HG03175 (cell line): ENCODE data around the gene DNM2.
"Not testable (repeated sequence)": the region's sequence is repeated elsewhere in the genome, so short reads cannot be mapped to it uniquely, and the experiment has no call there.

Source experiments
- ATAC-seq: cut with Tn5 transposase; IDR thresholded peaks from one replicate; pipeline ENCODE4 v1.9.1; 2021; ENCODE audit warnings: mild to moderate bottlenecking, moderate library complexity; ENCODE audit not compliant: unreplicated experiment

DNM2 gene

DNA sequence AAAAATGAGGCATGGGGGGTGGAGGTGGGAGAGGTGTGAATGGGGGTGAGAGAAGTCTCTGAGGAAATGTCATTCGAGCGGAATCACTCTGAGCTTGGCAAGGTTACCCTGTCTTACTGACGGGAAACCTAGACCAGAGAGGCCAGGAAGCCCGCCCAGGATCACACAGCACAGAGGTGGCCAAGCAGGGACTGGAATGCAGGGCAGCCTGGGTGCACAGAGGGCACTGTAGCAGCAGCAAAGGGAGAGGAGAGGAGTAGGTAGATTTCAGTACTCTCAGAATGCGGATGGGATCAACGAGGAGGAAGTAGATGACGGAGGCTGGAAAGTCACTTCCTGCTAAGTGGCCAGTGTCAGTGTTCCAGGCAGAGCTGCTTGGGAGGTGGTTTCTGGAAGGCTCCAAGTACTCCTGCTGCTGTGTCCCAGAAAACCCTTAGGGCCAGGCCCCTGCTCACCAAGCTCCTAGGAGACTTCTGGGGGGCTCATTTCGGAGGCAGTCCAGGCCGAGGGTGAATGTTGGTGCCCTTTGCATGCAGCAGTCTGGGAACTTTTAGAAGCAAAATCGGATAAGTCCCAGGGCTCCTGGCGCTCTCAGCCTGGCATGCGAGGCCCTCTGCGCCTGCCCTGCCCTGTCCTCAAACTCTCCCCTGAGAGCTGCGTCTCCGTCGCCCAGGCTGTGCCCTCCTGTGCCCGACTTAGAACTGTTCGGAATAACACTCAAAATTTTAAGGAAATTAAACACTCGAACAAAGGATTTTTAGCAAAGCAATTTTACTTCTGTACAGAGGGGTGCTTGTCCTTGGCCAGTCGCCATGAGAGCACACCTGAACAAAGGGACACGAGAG lies 33.5 kb downstream of the DNM2 start:
- no peak for ATAC-seq

DNA sequence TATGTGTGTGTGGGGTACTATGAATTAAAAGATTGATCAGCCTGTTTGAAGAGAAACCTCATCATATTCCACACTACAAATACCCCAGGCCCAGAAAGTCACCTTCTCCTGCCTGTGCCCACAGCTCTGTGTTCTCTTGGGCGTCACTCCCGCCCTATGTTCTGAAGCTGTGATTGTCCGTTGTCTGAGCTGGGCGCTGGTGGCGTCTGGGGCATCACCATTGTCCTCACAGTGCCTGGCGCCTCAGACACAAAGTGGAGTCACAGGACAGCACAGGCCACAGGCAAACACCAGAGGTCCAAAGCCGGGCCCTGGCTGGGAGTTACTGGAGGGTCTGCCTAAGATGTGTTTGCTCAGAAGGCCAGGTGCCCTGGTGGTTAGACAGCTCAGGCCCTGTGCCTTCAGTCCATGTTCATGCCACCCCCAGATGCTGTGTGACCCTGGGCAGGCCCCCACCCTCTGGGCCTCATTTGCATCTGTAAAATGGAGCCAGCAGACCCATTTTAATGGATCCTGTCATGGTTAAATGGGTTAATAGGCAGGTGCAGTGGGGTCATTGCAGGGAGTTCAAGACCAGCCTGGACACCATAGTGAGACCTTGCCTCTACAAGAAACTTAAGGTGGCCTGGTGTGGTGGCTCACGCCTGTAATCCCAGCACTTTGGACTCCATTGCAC lies 34.5 kb downstream of the DNM2 start:
- no peak for ATAC-seq

DNA sequence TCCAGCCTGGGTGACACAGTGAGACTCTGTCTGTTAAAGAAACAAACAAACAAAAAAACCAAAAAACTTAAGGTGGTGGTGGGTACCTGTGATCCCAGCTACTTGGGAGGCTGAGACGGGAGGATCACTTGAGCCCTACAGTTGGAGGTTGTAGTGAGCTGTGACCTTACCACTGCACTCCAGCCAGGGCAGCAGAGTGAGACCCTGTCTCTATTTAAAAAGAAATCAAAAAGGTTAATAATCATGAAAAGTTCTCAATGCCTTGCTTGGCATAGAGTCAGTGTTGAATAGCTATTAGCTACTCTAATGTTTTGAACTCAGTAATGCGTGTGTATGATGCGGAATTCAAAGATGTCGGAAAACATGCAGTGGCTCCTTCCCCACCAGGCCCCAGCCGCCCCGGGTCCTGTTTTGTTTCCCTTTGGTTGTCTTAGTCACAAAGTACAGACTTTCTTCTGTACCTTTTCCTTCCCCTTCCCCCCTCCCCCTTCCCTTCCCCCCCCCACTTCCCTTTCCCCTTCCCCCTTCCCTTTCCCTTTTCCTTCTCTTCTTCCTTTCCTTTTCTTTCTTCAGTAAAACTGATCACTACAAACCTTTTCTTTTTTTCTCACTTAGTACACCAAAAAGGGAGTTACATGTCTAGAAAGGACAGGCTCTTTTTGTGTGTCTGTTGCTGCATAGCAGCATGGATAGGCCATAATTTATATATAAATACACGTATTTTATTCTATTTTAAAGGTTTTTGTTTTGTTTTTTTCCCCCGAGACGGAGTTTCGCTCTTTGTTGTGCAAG lies 35.2 kb downstream of the DNM2 start:
- no peak for ATAC-seq

DNA sequence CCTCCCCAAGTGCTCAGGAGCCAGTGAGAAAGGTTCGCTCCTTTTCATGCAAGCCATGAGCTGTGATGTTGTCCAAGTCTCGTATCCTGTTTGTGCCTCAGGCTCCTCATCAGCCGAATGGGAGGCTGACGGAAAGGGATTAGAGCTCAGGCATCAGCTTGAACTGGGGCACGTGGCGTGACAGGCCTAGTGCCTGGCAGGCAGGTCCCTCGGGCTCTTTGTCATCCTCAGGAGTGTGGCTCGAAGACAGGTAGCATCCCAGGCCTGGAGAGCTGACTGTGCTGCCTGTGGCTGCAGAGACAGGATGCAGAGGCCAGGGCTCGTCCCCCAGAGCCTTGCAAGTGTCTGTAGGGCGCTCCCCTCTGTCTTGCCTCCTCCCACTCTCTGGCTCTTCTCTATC lies 38.5 kb downstream of the DNM2 start:
- no peak for ATAC-seq

DNA sequence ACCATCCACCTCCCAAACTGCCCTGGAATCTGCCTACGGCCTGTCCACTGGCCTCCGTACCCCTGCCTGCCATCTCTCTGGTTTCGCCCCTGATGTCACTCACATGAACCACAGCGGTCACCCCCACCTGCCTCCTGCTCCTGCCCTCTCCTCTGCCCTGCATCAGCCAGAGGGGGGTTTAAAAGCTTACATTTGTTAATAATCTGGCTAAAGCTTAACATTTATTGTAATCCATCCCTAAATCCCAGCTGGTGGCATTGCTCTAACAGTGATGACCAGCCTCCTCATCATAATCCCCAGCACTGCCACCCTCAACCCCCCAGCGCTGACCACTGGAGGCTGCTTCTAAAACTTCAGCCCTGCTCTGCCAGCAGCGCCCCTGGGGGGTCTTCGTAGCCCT lies 38.9 kb downstream of the DNM2 start:
- no peak for ATAC-seq

DNA sequence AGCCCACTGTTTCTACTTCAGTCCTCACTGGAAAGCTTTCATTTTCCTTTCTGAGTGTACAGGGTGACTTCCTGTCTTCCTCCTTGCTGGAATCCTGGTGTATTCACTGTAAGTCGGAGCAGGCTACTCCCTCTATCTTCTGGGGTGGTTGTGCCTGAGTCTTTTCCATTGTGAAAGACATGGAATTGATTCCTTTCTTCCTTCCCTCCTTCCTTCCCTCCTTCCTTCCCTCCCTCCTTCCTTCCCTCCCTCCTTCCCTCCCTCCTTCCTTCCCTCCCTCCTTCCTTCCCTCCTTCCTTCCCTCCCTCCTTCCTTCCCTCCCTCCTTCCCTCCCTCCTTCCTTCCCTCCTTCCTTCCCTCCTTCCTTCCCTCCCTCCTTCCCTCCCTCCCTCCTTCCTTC lies 40.2 kb downstream of the DNM2 start:
- not testable (repeated sequence) for ATAC-seq

DNA sequence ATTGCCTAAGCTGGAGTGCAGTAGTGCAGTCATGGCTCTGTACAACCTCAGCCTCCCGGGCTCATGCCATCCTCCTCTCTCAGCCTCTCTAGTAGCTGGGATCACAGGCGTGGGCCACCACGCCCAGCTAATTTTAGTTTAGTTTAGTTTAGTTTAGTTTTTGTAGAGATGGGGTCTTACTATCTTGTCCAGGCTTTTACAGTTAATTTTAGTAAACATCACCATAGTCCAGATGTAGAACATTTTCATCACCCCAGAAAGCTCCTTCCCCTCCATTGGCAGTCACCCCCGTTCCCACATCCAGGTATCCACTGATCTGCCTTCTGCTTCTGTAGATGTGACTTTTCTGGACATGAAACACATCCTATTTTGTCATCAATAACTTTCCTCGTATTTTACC lies 41.1 kb downstream of the DNM2 start:
- ATAC-seq, result no peak

DNA sequence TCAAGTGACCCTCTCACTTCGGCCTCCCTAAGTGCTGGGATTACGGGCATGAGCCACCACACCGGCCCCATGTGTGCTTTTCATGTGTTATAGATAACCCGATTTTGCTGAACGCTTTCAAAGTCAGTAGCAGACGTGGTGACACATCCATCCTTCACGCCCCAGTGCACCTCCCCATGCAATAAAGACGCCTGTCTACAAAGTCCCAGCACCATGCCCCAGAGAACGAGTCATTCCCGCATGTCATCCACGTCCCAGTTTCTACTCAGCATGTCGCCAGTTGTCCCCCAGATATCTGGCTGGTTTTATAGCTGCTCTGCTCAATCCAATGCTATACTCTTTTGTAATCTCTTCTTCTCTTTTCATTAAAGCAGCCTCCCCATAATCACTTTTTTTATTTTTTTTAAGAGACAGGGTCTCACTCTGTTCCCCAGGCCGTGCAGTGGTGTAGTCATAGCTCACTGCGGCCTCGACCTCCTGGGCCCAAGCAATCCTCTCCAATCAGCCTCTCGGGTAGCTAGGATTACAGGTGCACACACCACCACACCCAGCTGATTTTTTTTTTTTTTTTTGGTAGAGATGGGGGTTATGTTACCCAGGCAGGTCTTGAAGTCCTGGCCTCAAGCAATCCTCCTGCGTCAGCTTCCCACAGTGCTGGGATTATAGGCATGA lies 42.5 kb downstream of the DNM2 start:
- no peak for ATAC-seq

DNA sequence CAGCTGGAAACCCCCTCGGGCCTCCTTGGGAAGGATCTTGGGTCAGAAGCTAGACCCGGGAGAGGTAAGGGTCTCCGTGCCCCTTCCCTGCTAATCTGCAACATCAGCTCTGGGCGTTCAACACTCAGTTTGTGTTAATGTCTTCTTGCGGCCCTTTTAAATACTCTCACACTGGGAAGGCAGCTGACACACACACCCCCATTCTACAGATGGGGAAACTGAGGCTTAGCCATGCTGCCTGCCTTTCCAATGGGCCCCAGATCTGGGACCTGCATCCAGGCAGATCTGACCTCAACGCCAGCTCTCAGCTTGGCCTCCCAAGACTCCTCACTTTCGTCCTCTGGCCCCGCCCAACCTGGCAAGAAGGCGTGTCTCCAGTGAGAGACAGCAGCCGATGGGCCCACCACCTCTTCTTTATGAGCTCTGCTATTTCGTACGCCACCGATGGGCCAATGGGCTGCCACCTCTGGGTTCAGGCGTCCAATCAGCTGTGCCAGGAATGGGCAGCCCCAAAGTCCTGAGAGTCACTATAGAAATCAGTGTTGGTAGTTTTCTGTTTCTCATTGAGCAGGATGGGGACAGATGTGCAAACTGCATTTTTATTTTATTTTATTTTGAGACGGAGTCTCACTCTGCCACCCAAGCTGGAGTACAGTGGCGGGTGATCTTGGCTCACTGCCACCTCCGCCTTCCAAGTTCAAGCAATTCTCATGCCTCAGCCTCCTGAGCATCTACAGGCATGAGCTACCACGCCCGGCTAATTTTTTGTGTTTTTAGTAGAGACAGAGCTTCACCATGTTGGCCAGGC lies 43.8 kb downstream of the DNM2 start:
- ATAC-seq, result no peak

DNA sequence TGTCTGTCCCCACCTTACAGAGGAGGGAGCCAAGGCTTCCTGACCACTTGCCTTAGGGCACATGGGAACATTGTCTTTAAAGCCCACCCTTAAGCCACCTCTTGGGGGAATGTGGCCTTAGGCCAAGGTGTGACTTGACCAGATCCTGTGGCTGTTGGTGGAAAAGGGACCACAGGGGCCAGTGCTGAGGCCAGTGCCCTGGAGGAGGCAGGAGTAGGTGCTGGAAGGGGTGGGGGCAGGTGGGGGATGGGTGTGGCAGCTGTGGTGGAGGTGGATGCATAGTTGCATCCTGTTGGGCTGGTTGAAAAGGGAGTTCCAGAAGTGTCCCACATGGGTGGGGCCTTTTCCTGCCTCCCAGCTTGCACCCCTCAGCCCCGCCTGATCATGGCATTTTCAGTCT lies 44.8 kb downstream of the DNM2 start:
- ATAC-seq, result no peak

DNA sequence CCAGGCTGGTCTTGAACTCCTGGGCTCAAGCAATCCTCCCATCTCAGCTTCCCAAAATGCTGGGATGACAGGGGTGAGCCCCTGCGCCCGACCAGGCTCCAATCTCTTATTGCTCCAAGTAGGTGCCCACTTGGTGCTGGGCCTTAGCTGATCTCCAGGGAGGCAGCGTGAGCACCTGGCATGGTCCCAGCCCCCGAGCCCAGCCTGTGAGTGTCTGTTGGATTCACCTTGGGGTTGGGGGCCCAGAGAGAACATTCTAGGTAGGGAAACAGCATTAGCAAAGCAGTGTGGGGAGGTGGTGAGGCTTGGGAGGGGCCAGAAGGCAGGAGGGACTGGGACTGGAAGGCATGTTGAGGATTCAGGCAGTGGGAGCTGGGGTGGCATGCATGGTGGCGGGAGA lies 45.5 kb downstream of the DNM2 start:
- no peak for ATAC-seq

DNA sequence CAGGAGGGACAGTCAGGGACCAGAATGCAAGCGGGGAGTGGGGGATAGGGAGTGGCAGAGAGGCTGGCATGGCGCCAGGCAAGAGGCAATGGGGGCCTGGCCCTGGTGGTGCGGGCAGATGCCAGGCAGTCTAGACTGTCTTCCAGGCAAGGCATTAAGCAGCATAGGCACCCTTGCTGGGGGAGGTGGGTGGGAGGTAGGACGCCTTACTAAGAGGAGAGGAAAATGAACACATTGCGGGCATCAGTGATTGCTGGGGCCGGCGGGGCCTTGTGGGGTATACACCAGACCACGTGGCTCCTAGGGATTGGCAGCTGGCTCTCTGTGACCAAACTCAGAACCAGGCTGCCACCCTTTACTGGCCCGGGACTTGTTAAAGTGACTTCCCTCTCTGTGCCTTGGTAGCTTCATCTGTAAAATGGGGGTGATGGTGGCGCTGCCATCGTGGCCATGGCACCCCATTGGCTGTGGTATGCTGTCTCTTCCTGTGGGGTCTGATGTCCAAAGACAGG lies 46.0 kb downstream of the DNM2 start:
- no peak for ATAC-seq

DNA sequence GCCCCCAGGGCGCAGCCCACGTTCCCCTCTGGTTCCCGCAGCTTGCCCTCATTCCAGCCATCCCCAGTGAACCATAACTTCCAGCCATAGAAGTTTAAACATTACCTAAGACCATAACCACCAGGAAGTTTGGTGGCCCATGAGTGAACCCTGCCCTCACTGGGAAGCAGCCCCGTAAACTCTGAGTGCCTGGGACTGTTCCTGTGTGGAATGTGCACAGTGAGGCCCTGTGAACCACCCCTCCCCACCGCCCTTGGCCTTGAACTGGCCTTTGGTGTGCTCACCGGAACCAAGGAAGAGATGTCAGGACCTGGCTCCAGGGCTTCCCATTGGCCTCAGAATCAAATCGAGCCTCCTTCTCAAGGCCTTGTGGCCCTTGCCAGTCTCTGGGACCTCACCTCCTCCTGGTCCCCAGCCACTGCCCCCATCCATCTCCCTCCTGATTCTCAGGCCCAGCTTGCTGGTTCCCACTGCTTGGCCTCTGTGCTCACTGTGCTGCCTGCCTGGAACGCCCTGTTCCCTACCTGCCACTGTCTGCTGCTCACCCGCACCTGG lies 46.5 kb downstream of the DNM2 start:
- ATAC-seq, result no peak

DNA sequence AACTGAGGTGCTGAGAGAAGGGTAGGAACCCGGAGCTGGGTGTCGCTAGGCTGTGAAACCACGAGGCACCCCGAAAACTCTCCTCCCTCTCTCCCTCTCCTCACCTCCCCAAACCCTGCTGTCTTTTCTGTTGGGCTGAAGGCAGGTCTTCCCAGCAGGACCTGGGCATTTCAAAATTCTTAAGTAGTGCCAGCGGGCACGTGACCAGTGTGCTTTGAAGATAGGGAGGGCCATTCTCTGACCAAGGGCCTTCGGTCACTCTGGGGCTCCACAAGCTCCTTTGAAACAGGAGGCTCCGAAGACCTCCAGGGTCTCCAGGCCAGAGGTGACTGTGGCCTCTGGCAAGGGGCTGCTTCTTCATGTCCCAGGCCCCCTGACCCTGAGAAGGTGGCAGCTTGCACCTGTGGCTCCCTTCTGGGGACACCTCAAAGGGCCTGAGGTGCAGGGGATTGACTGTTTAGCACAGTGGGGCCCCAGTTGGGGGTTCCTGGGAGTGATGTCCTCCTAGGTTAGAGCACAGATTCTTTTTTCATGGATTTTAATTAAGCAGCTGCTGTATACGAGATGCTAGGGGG lies 48.3 kb downstream of the DNM2 start:
- no peak for ATAC-seq

DNA sequence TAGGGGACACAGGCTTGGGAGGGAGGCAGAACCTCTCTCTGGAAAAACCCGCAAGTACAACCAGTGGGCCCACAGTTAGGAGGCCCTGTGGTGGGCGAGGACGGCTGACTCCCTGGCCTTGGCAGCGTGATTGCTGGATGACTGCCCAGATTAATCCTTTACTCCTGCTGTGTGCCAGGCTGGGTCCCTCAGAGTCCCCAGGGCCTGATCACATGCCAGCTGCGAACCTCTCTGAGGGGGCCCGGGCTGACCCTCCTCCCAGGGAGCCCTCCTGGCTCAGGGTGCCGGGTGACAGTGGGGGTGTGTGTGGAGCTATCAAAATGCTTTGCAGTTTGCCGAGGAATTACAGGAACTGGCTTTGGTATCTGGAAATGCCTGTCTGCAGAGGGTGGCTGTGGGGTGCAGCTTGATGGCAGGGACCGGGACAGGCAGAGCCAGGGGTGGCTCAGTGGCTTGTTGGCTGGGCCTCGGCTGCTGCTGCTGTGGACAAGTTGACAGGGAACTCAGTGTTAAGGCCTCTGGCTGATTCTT lies 48.9 kb downstream of the DNM2 start:
- no peak for ATAC-seq

DNA sequence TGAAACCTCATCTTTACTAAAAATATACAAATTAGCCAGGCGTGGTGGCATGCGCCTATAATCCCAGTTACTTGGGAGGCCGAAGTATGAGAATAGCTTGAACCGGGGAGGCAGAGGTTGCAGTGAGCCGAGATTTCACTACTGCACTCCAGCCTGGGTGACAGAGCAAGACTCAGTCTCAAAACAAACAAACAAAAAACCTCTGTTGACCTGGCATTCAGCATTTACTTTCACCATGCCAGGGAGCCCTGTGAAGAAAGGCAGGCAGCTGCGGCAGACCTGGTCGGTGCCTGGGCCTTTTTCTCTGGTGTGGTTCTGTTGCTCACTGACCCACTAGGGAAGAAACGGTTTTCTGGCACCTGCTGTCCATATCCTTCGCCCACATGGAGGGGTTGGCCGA lies 49.8 kb downstream of the DNM2 start:
- no peak for ATAC-seq

DNA sequence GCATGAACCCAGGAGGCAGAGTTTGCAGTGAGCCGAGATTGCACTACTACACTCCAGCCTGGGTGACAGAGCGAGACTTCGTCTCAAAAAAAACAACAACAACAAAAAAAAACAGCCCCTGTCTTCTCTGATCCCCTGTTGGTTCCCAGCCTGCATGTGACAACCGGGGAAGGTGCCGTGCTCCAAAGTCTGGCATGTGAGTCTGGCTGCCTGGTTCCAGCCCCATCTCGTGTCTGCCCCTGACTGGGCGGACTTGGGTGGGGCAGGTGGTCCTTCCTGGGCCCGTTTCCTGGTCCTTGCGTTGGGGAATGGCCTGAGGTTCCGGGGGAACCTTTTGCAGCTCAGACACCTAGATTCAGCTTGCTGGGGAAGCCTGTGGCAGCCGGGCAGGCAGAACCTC lies 50.5 kb downstream of the DNM2 start:
- ATAC-seq, result no peak

DNA sequence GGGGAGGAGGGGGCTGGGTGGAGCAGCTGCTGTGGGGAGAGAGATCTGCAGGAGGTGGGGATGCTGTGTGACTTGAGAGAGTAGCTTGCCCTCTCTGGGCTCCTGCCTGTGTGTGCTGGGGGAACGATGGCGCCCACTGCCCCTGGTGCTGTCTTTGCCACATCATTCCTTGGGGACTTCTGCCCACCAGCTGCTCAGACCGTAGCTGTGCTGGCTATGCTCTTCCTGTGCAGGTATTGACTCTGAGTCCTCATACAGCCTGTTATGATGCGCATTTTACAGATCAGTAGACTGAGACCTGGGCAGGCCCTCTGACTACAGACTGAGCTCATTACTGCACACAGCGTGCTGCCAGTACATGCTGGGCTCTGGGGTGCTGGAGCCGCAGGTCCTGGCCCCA lies 51.1 kb downstream of the DNM2 start:
- ATAC-seq, result no peak
